HFF-Myc (cell line): ENCODE data around the gene TUBGCP5.

Source experiments
- DNase-seq: peaks from one replicate; pipeline ENCODE4 v3.0.0-alpha.2; 2011; ENCODE audit warnings: low read depth; ENCODE audit errors: extremely low read depth
- H3K4me3 ChIP-seq: replicated peaks from 2 replicates; pipeline ENCODE4 v1.5.1; 2011; ENCODE audit warnings: low read depth, mild to moderate bottlenecking, control low read depth, low read length
- TF ChIP-seq, protein P1 (sequence below): IDR thresholded peaks from 2 replicates; pipeline ENCODE4 v1.5.1; 2012; ENCODE audit warnings: mild to moderate bottlenecking, low read depth, low read length, control low read depth; ENCODE audit errors: missing control alignments

Gene TUBGCP5

DNA sequence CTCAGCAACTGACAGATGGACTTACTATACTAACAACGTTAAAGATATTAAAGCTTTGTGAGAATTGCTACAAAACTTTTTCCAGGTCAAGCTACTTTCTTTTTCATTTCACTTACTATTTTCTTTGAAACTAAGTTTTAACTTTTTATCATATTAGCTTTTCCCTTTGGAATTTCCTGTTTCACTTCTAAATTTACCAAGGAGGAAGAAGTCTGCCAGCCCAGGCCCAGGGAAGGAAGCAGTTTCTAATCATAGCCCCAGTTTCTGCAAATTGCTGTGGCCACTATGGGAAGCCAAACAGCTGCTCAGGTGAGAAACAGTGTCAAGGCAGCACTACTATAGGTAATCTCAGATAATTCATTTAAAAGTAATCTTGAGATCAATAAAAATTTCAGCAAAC is 77.6 kb downstream of the TUBGCP5 start:
- no peak for DNase-seq
- H3K4me3 ChIP-seq: no peak overlapping the region
- TF ChIP-seq, protein P1, sequence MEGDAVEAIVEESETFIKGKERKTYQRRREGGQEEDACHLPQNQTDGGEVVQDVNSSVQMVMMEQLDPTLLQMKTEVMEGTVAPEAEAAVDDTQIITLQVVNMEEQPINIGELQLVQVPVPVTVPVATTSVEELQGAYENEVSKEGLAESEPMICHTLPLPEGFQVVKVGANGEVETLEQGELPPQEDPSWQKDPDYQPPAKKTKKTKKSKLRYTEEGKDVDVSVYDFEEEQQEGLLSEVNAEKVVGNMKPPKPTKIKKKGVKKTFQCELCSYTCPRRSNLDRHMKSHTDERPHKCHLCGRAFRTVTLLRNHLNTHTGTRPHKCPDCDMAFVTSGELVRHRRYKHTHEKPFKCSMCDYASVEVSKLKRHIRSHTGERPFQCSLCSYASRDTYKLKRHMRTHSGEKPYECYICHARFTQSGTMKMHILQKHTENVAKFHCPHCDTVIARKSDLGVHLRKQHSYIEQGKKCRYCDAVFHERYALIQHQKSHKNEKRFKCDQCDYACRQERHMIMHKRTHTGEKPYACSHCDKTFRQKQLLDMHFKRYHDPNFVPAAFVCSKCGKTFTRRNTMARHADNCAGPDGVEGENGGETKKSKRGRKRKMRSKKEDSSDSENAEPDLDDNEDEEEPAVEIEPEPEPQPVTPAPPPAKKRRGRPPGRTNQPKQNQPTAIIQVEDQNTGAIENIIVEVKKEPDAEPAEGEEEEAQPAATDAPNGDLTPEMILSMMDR: no peak

DNA sequence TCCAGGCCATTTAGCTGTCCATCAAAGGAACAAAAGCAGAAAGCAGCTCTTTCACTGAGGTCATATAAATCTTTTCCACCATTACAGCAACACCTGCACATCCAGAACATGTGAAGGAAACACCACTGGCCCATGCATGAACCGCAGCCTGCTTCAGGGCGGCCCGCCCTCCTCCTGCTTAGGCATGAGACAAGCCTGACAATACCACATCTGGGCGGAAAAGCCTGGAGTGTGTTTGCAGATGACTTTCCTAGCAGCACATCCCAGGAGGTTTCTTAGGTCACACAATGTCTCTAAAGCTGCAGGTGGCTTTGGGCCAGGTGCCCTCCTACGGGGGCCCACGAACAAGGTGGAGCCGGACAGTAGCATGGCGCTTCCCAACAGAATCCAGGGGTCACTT is 78.8 kb downstream of the TUBGCP5 start:
- TF ChIP-seq, protein P1: no peak
- H3K4me3 ChIP-seq: no peak overlapping the region
- DNase-seq: no peak

DNA sequence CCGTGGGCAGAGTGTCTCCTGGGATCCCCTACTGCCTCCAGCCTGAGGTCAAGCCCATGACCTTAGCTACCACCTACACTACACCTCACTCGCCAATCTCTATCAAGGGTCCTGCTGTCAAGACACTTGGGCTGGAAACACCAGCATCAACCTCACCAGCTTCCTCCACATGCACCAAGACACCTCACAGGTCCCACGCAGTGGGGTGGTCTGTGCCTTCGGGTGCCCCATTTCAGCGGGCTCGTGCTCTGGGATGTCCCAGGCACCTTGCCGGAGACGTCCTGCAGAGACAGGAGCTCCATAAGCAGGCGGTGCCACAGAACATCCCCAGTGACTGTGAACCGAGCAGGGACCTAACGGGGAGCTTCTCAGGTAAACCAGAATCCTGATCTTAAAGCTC is 79.2 kb downstream of the TUBGCP5 start:
- TF ChIP-seq, protein P1: no peak
- DNase-seq: no peak
- H3K4me3 ChIP-seq: no peak overlapping the region

DNA sequence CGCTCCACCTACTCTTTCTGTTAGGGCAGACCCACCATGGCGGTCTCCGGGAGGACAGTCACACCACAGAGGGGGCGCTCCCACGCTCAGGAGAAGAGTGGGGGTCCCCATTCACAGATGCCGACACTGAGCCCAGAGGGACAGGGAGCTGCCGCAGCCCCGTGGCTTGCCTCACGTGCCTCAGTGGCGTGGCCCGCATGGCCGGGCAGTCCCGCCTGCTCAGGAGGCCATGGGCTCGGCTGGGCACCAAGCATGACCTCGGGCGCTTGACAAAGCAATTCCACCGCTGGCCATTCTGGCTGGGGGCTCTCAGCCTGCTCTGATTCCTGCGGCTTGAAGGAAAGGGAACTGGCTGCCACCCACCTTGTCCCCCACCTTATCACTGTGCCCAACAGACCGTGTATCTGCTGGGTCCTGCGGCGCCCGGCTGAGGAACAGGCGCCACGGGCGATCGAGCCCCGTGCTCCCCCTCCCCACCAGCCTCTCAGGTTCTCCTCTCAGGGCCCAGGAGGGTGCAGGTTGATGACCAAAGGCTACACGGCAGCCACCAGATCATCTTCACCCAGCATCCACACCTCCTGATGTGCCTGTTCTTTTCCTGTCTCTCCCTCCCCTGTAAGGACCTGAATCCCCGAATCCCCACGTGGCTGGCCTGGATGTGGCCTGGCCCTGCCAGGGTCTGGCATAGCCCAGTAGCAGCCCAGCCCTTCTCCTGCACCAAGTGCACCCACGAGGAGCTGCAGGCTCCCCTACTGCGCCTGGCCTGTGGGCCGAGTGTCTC is 79.9 kb downstream of the TUBGCP5 start:
- TF ChIP-seq, protein P1: no peak
- H3K4me3 ChIP-seq: no peak overlapping the region
- DNase-seq: no peak

DNA sequence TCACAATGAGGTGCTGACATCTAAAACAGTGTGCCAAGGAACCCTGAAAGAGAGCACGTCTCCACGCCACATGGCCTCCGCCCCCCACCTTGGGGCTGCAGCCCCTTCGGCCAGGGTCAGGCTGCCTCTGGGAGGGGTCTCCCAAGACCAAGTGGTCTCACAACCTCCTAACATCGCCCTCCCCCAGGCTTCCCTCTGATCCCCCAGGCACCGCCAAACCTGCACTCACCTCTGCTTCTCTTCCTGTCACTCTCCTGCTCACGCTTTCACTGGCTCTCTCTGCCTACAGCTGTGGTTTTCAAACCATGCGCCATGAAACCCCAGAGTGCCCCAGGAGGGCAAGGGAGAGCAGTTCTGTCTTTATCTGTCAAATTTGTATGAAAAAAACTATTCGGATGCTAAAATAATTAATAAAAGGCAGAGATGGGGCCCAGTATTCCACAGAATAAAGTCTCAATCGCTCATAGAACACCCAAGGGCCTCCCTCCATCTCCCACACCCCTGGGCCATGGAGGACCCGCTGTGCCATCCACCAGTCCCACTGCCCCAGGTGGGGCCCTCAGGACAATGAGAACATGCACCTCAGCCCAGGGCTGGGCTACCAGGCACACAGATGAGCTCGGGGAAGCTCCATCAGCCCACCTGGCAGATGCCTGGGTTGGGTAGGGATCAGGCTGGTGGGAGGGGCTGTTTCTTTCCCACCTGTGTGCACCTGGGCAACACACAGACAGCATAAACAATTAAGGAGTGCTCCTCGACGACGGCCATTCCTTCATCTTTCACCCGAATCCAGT is 80.7 kb downstream of the TUBGCP5 start:
- no peak overlapping the region for H3K4me3 ChIP-seq
- DNase-seq: no peak
- TF ChIP-seq, protein P1: no peak

DNA sequence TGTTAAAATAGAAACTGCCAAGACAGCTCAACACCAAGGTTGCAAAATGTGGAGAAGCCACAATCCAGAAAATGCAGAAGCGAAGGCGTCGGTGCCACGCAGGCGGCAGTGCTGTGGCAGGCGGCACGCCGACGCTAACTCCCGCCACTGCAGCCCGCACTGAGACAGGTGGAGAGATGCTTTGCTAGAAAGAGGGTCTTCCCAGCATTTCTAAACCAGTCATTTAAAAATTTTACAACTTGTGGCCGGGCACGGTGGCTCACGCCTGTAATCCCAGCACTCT is 82.5 kb downstream of the TUBGCP5 start:
- DNase-seq: no peak
- no peak overlapping the region for H3K4me3 ChIP-seq
- TF ChIP-seq, protein P1: no peak
